WTC11 (cell line): ENCODE measurements around the gene USP22. TPM values are rescaled to one million over a fixed set of nuclear protein-coding genes. Genes with fewer than 3 reads are reported as not detected.
A peak's percentile ranks its signal among the peaks of the same experiment; 100 is the strongest.

Source experiments
- ATAC-seq: fragments of 200-7000 bp; cut with Tn5 transposase; 2 replicates; pipeline ENCODE4 v1.10.0; 2021; ENCODE audit warnings: mild to moderate bottlenecking, moderate library complexity
- CTCF ChIA-PET: fragments of 300-600 bp; sonication (Branson Sonifier 250); formaldehyde crosslinking; loops from one replicate; lab custom pipeline; 2021; ENCODE audit warnings: antibody characterized with exemption; lab: Charles Lee
- POLR2A ChIA-PET: fragments of 350-600 bp; sonication (Branson Sonifier 250); formaldehyde crosslinking; loops from one replicate; lab custom pipeline; 2021; ENCODE audit warnings: antibody characterized with exemption; lab: Charles Lee
- DNase-seq: peaks from one replicate; pipeline ENCODE4 v3.0.0; 2021; ENCODE audit warnings: low spot score
- H3K27ac Mint-ChIP-seq: 2 replicates; pipeline ENCODE4 v1.8.0; 2021; ENCODE audit warnings: mixed read lengths
- H3K27me3 Mint-ChIP-seq: 2 replicates; pipeline ENCODE4 v1.8.0; 2021; ENCODE audit warnings: low read depth, mild to moderate bottlenecking, moderate library complexity, mixed read lengths
- H3K36me3 Mint-ChIP-seq: 2 replicates; pipeline ENCODE4 v1.8.0; 2021; ENCODE audit warnings: mixed read lengths
- H3K4me1 Mint-ChIP-seq: 2 replicates; pipeline ENCODE4 v1.8.0; 2022; ENCODE audit warnings: mixed read lengths
- H3K4me3 Mint-ChIP-seq: 2 replicates; pipeline ENCODE4 v1.8.0; 2021; ENCODE audit warnings: mild to moderate bottlenecking, moderate library complexity, mixed read lengths
- H3K9me3 Mint-ChIP-seq: 2 replicates; pipeline ENCODE4 v1.8.0; 2021; ENCODE audit warnings: mixed read lengths
- ESRRA ChIP-seq: sonication (generic); formaldehyde crosslinking; IDR thresholded peaks from 2 replicates; pipeline ENCODE4 v1.8.1; 2022; ENCODE audit warnings: mild to moderate bottlenecking, missing genetic modification reagents, borderline replicate concordance
- GRHL2 ChIP-seq: fragments of 250-450 bp; sonication (Bioruptor Pico); IDR thresholded peaks from 2 replicates; pipeline ENCODE4 v1.8.0; 2022; ENCODE audit warnings: mild to moderate bottlenecking, moderate library complexity; ENCODE audit not compliant: insufficient replicate concordance, severe bottlenecking
- ZNF138 ChIP-seq: sonication (generic); formaldehyde crosslinking; conservative IDR thresholded peaks from 2 replicates; pipeline ENCODE4 v1.8.1; 2022; ENCODE audit warnings: mild to moderate bottlenecking, moderate library complexity, missing genetic modification reagents
- ZNF219 ChIP-seq: sonication (generic); formaldehyde crosslinking; IDR thresholded peaks from 2 replicates; pipeline ENCODE4 v1.8.0; 2023; ENCODE audit warnings: missing genetic modification reagents, mild to moderate bottlenecking, borderline replicate concordance
- ZNF317 ChIP-seq: sonication (generic); formaldehyde crosslinking; IDR thresholded peaks from 2 replicates; pipeline ENCODE4 v1.8.1; 2023; ENCODE audit warnings: low read depth, mild to moderate bottlenecking, moderate library complexity, missing genetic modification reagents, borderline replicate concordance
- total RNA-seq: library from RNA; stranded (reverse); gene quantifications from 3 replicates; pipeline ENCODE4 v1.2.3, GENCODE V29; 2021
- TF ChIP-seq, protein P1 (sequence below): sonication (generic); formaldehyde crosslinking; IDR thresholded peaks from 2 replicates; pipeline ENCODE4 v1.8.1; 2022; ENCODE audit warnings: mild to moderate bottlenecking, missing genetic modification reagents, moderate library complexity, borderline replicate concordance
- TF ChIP-seq, protein P2 (sequence below): sonication (generic); formaldehyde crosslinking; IDR thresholded peaks from 2 replicates; pipeline ENCODE4 v1.8.0; 2022; ENCODE audit warnings: missing genetic modification reagents
- TF ChIP-seq, protein P3 (sequence below): sonication (generic); formaldehyde crosslinking; IDR thresholded peaks from 2 replicates; pipeline ENCODE4 v1.8.1; 2023; ENCODE audit warnings: mild to moderate bottlenecking, moderate library complexity, missing genetic modification reagents
- TF ChIP-seq, protein P4 (sequence below): sonication (generic); formaldehyde crosslinking; IDR thresholded peaks from 2 replicates; pipeline ENCODE4 v1.8.0; 2022; ENCODE audit warnings: mild to moderate bottlenecking, missing genetic modification reagents

Gene USP22
- total RNA-seq, 1 experiment from 2014 or later: 289 TPM

DNA sequence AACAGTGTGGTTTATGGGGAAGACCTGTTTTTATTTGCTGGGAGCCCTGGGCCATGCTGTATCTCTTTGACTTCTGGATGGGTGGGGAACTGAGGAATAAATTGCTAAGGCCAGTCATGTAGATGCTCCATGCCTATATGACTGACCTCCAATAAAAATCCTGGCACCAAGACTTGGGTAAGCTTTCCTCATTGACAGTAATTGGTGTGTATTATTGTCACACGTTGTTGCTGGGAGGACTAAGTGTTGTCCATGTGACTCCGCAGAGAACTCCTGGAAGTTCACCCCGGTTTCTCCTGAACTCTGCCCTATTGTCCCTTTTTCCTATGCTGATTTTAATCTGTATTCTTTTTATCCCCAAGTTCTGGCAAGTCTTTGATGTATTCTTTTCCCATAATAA lies 33.4 kb upstream of the USP22 start (continued):
- TF ChIP-seq ESRRA (no peak), ZNF138 (CRISPR knock-in tag) (no peak)

DNA sequence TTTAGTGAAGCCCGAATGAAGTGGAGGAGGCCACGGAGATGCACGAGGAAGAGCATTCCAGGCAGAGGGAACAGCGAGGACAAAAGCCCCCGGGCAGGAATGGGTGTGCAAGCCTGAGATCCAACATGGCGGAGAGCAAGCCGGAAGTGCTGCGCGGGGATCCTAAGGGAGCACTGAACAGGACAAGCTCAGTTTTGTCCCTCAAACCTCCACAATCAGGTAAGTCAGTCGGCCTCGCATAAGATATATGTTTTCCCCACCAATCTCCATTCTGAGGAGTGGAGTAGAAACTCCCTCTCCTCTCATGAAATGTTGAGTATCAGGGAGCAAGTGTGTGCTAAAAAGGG lies 32.9 kb upstream of the USP22 start:
- peaks cover 35% of the 10 kb centered on the region for H3K4me1 Mint-ChIP-seq
- no peak for ATAC-seq
- no peak overlapping the region for H3K4me3 Mint-ChIP-seq
- TF ChIP-seq, protein P1, sequence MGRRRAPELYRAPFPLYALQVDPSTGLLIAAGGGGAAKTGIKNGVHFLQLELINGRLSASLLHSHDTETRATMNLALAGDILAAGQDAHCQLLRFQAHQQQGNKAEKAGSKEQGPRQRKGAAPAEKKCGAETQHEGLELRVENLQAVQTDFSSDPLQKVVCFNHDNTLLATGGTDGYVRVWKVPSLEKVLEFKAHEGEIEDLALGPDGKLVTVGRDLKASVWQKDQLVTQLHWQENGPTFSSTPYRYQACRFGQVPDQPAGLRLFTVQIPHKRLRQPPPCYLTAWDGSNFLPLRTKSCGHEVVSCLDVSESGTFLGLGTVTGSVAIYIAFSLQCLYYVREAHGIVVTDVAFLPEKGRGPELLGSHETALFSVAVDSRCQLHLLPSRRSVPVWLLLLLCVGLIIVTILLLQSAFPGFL: no peak
- no peak overlapping the region for H3K27ac Mint-ChIP-seq
- DNase-seq: no peak
- ChIA-PET CTCF (no interaction called here), POLR2A (no interaction called here)
- H3K9me3 Mint-ChIP-seq: peaks cover 7% of the 10 kb centered on the region
- peaks cover 3% of the 10 kb centered on the region for H3K36me3 Mint-ChIP-seq
- H3K27me3 Mint-ChIP-seq: no peaks in the 10 kb centered on the region; the same call in 1 of the 2 replicates

DNA sequence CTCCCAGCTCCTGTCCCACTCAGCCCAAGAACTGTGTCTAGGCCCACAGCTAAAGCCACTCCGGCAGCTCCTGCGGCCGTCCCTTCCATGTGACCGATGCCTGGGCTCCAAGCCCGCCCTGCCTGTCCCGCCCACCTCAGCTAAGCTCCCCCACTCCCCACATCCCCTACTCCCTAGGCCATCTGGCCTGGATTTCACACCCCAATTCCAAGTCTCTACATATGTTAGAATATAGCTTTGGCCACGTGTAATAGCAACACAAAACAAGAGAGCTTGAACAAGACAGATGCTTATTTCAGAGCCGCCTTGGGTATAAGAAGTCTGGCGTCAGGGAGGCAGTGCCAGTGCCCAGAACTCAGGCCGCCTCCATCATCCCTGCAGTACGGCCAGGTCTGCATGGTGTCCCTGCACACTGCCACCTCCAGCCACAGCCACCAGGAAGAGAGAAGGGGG lies 30.0 kb upstream of the USP22 start:
- H3K4me3 Mint-ChIP-seq: no peak overlapping the region
- no peak for TF ChIP-seq ZNF219 (CRISPR knock-in tag)
- TF ChIP-seq, protein P2, sequence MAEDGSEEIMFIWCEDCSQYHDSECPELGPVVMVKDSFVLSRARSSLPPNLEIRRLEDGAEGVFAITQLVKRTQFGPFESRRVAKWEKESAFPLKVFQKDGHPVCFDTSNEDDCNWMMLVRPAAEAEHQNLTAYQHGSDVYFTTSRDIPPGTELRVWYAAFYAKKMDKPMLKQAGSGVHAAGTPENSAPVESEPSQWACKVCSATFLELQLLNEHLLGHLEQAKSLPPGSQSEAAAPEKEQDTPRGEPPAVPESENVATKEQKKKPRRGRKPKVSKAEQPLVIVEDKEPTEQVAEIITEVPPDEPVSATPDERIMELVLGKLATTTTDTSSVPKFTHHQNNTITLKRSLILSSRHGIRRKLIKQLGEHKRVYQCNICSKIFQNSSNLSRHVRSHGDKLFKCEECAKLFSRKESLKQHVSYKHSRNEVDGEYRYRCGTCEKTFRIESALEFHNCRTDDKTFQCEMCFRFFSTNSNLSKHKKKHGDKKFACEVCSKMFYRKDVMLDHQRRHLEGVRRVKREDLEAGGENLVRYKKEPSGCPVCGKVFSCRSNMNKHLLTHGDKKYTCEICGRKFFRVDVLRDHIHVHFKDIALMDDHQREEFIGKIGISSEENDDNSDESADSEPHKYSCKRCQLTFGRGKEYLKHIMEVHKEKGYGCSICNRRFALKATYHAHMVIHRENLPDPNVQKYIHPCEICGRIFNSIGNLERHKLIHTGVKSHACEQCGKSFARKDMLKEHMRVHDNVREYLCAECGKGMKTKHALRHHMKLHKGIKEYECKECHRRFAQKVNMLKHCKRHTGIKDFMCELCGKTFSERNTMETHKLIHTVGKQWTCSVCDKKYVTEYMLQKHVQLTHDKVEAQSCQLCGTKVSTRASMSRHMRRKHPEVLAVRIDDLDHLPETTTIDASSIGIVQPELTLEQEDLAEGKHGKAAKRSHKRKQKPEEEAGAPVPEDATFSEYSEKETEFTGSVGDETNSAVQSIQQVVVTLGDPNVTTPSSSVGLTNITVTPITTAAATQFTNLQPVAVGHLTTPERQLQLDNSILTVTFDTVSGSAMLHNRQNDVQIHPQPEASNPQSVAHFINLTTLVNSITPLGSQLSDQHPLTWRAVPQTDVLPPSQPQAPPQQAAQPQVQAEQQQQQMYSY: peak; percentile 84
- no peaks in the 10 kb centered on the region; the same call in 1 of the 2 replicates for H3K27me3 Mint-ChIP-seq
- DNase-seq (peak; percentile 28), ATAC-seq (peak; percentile 73)
- H3K27ac Mint-ChIP-seq: no peak overlapping the region
- ChIA-PET CTCF (no interaction called here), POLR2A (no interaction called here)
- H3K36me3 Mint-ChIP-seq: no peaks in the 10 kb centered on the region
- peaks cover 21% of the 10 kb centered on the region for H3K4me1 Mint-ChIP-seq
- no peaks in the 10 kb centered on the region for H3K9me3 Mint-ChIP-seq

DNA sequence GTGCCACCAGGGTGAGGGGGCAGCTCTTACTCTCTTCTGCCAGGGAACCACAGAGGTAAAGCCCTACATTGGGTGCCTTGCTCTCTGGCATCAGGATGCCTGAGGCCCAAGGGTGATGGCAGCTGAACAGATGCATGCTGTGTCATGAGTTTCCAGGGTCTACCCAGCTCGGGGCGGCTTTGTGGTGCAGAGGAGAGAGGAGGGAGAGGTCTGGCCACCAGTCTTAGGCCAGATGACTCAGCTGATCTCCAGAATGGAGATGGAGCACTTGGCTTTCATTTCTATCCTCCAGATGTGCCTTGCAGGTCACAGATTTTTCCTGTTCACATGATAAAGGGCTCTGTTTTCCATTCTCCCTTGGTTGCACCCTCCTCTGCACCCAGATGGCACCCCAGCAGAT lies 23.6 kb upstream of the USP22 start:
- Mint-ChIP-seq H3K27me3 (no peaks in the 10 kb centered on the region), H3K9me3 (peaks cover 3% of the 10 kb centered on the region; the same call in 1 of the 2 replicates), H3K27ac (no peak overlapping the region), H3K36me3 (no peaks in the 10 kb centered on the region), H3K4me1 (peaks cover 3% of the 10 kb centered on the region), H3K4me3 (no peak overlapping the region)
- DNase-seq (no peak), ATAC-seq (no peak)
- CTCF ChIA-PET: no interaction called here
- TF ChIP-seq ZNF317: no peak
- POLR2A ChIA-PET: no interaction called here

DNA sequence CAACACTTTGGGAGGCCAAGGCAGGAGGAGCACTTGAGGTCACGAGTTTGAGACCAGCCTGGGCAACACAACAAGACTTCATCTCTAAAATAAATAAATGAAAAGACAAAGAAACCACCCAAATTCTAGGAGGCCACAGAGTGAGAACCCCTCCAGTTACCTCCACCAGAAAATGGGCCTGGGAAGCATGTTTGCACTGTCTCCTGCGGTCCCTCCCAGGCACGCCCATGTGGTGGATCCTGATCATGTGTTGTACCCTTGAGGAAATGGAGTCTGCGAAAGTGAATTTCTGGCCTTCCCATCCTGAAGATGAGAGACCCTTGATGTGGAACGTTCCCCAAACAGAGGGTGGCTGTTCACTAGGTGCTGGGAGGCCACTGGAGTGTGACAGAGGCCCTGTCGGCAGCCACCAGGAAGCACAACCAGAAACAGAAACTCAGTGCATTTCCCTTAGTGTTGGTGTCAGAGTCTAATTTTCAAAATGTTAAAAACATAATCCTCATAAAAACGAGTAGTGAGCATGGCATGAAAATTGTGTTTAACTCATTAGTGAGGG lies 19.2 kb upstream of the USP22 start:
- Mint-ChIP-seq H3K9me3 (no peaks in the 10 kb centered on the region), H3K27ac (peak overlapping the region; percentile 60; the same call in 1 of the 2 replicates), H3K36me3 (no peaks in the 10 kb centered on the region), H3K27me3 (no peaks in the 10 kb centered on the region), H3K4me3 (no peak overlapping the region), H3K4me1 (peaks cover 9% of the 10 kb centered on the region)
- ChIA-PET POLR2A (no interaction called here), CTCF (no interaction called here)
- DNase-seq: no peak
- TF ChIP-seq GRHL2: no peak
- TF ChIP-seq, protein P3, sequence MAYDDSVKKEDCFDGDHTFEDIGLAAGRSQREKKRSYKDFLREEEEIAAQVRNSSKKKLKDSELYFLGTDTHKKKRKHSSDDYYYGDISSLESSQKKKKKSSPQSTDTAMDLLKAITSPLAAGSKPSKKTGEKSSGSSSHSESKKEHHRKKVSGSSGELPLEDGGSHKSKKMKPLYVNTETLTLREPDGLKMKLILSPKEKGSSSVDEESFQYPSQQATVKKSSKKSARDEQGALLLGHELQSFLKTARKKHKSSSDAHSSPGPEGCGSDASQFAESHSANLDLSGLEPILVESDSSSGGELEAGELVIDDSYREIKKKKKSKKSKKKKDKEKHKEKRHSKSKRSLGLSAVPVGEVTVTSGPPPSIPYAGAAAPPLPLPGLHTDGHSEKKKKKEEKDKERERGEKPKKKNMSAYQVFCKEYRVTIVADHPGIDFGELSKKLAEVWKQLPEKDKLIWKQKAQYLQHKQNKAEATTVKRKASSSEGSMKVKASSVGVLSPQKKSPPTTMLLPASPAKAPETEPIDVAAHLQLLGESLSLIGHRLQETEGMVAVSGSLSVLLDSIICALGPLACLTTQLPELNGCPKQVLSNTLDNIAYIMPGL (CRISPR knock-in tag): no peak
- TF ChIP-seq, protein P4, sequence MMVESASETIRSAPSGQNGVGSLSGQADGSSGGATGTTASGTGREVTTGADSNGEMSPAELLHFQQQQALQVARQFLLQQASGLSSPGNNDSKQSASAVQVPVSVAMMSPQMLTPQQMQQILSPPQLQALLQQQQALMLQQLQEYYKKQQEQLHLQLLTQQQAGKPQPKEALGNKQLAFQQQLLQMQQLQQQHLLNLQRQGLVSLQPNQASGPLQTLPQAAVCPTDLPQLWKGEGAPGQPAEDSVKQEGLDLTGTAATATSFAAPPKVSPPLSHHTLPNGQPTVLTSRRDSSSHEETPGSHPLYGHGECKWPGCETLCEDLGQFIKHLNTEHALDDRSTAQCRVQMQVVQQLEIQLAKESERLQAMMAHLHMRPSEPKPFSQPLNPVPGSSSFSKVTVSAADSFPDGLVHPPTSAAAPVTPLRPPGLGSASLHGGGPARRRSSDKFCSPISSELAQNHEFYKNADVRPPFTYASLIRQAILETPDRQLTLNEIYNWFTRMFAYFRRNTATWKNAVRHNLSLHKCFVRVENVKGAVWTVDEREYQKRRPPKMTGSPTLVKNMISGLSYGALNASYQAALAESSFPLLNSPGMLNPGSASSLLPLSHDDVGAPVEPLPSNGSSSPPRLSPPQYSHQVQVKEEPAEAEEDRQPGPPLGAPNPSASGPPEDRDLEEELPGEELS (CRISPR knock-in tag): no peak
- no peak for ATAC-seq
